ENCODE measurements around the gene CFAP91. TPM values are rescaled to one million over a fixed set of nuclear protein-coding genes. Genes with fewer than 3 reads are reported as not detected.

CFAP91 gene
- total RNA-seq, 2 donors from 2014 or later: 1.5 to 3.1 TPM

GRCh38 chr3:119700920-119701734, 1.7 kb upstream of the CFAP91 start:
- H3K27ac ChIP-seq: no peak overlapping the region

GRCh38 chr3:119703820-119704531, 1.2 kb downstream of the CFAP91 start:
- TF ChIP-seq CTCF (IDR thresholded peaks at IDR 0.05): no peak
- no peaks in the 10 kb centered on the region for H3K9me3 ChIP-seq
- H3K27me3 ChIP-seq: no peaks in the 10 kb centered on the region
- no peak for DNase-seq (ENCODE audit: low spot score)
- no peaks in the 10 kb centered on the region for H3K36me3 ChIP-seq
- no peak overlapping the region for H3K27ac ChIP-seq
- no peak overlapping the region for H3K4me3 ChIP-seq
- H3K4me1 ChIP-seq: peaks cover 0 to 6% of the 10 kb centered on the region in 2 donors

More at GRCh38 chr3:119700920-119701734, 1.7 kb upstream of the CFAP91 start:
- no peak for TF ChIP-seq CTCF (IDR thresholded peaks at IDR 0.05)
- no peaks in the 10 kb centered on the region for H3K9me3 ChIP-seq
- H3K27me3 ChIP-seq: no peaks in the 10 kb centered on the region
- H3K36me3 ChIP-seq: no peaks in the 10 kb centered on the region
- H3K4me1 ChIP-seq: peaks cover 0 to 6% of the 10 kb centered on the region in 2 donors
- no peak overlapping the region for H3K4me3 ChIP-seq
- no peak for DNase-seq (ENCODE audit: low spot score)

GRCh38 chr3:119715105-119715504, 12.3 kb downstream of the CFAP91 start:
- no peaks in the 10 kb centered on the region for H3K36me3 ChIP-seq
- no peaks in the 10 kb centered on the region for H3K9me3 ChIP-seq
- no peaks in the 10 kb centered on the region for H3K27me3 ChIP-seq
- no peak for DNase-seq (ENCODE audit: low spot score)
- H3K4me3 ChIP-seq: no peak overlapping the region
- no peak overlapping the region for H3K27ac ChIP-seq
- TF ChIP-seq CTCF (IDR thresholded peaks at IDR 0.05): no peak
- H3K4me1 ChIP-seq: no peaks in the 10 kb centered on the region

- no peaks in the 10 kb centered on the region for H3K4me1 ChIP-seq
- no peak overlapping the region for H3K4me3 ChIP-seq
Observed at GRCh38 chr3:119716998-119717397, 14.2 kb downstream of the CFAP91 start.

GRCh38 chr3:119717520-119717919, 14.7 kb downstream of the CFAP91 start:
- no peak overlapping the region for H3K27ac ChIP-seq
- no peak for TF ChIP-seq CTCF (IDR thresholded peaks at IDR 0.05)
- H3K4me3 ChIP-seq: no peak overlapping the region
- DNase-seq (ENCODE audit: low spot score): no peak
- H3K36me3 ChIP-seq: no peaks in the 10 kb centered on the region
- no peaks in the 10 kb centered on the region for H3K4me1 ChIP-seq
- H3K27me3 ChIP-seq: no peaks in the 10 kb centered on the region
- H3K9me3 ChIP-seq: no peaks in the 10 kb centered on the region

More at GRCh38 chr3:119716998-119717397, 14.2 kb downstream of the CFAP91 start:
- no peak for TF ChIP-seq CTCF (IDR thresholded peaks at IDR 0.05)
- no peak for DNase-seq (ENCODE audit: low spot score)
- no peaks in the 10 kb centered on the region for H3K9me3 ChIP-seq
- H3K27me3 ChIP-seq: no peaks in the 10 kb centered on the region
- H3K27ac ChIP-seq: no peak overlapping the region
- no peaks in the 10 kb centered on the region for H3K36me3 ChIP-seq
